Astrocyte (in vitro differentiated cells and primary cell): ENCODE results near the gene APELA. TPM values are rescaled to one million over a fixed set of nuclear protein-coding genes. Genes with fewer than 3 reads are reported as not detected.

Experiments used
- DNase-seq: peaks from one replicate; pipeline ENCODE4 v3.0.0-alpha.2; 2010; ENCODE audit warnings: low read depth
- FAIRE-seq: peaks from 2 replicates; lab custom pipeline; 2011; peaks lifted over from hg19 to GRCh38; lab: Jason Lieb, UNC
- H2AFZ ChIP-seq: 2 replicates; pipeline ENCODE4 v1.6.0; 2012; ENCODE audit warnings: low read depth, low read length, inconsistent platforms
- H3K27ac ChIP-seq: 2 replicates; pipeline ENCODE4 v1.5.1; 2011; ENCODE audit warnings: low read depth, low read length, inconsistent platforms
- H3K27me3 ChIP-seq: 2 replicates; pipeline ENCODE4 v1.6.0; 2011; ENCODE audit warnings: low read length, inconsistent platforms; ENCODE audit not compliant: insufficient read depth
- H3K36me3 ChIP-seq: 2 replicates; pipeline ENCODE4 v1.5.1; 2011; ENCODE audit warnings: low read length, inconsistent platforms; ENCODE audit not compliant: insufficient read depth
- H3K4me1 ChIP-seq: 2 replicates; pipeline ENCODE4 v1.5.1; 2011; ENCODE audit warnings: low read length, inconsistent platforms; ENCODE audit not compliant: insufficient read depth
- H3K4me2 ChIP-seq: 2 replicates; pipeline ENCODE4 v1.6.0; 2012; ENCODE audit warnings: low read length, inconsistent platforms
- H3K4me3 ChIP-seq: 2 replicates; pipeline ENCODE4 v1.5.1; 2011; ENCODE audit warnings: low read depth, mild to moderate bottlenecking, low read length, inconsistent platforms; ENCODE audit not compliant: insufficient read depth
- H3K79me2 ChIP-seq: 2 replicates; pipeline ENCODE4 v1.6.0; 2012; ENCODE audit warnings: mild to moderate bottlenecking, low read length, inconsistent platforms; ENCODE audit not compliant: insufficient read depth
- H3K9ac ChIP-seq: 2 replicates; pipeline ENCODE4 v1.6.0; 2012; ENCODE audit warnings: mild to moderate bottlenecking, low read length, inconsistent platforms
- H3K9me3 ChIP-seq: 2 replicates; pipeline ENCODE4 v1.5.1; 2012; ENCODE audit warnings: low read depth, mild to moderate bottlenecking, low read length, inconsistent platforms; ENCODE audit not compliant: insufficient read depth
- H4K20me1 ChIP-seq: 2 replicates; pipeline ENCODE4 v1.6.0; 2012; ENCODE audit warnings: low read length, inconsistent platforms; ENCODE audit not compliant: insufficient read depth
- H3K27ac Mint-ChIP-seq: one replicate; pipeline ENCODE4 v1.8.0; 2021; ENCODE audit warnings: mild to moderate bottlenecking, mixed read lengths; ENCODE audit not compliant: unreplicated experiment
- H3K27me3 Mint-ChIP-seq: one replicate; pipeline ENCODE4 v1.8.0; 2021; ENCODE audit warnings: low read depth, mixed read lengths; ENCODE audit not compliant: unreplicated experiment
- H3K36me3 Mint-ChIP-seq: one replicate; pipeline ENCODE4 v1.8.0; 2021; ENCODE audit warnings: low read depth, mixed read lengths; ENCODE audit not compliant: unreplicated experiment
- H3K4me1 Mint-ChIP-seq: one replicate; pipeline ENCODE4 v1.8.0; 2021; ENCODE audit warnings: low read depth, mixed read lengths; ENCODE audit not compliant: unreplicated experiment
- H3K4me3 Mint-ChIP-seq: one replicate; pipeline ENCODE4 v1.8.0; 2021; ENCODE audit warnings: mild to moderate bottlenecking, moderate library complexity, mixed read lengths; ENCODE audit not compliant: unreplicated experiment
- H3K9me3 Mint-ChIP-seq: one replicate; pipeline ENCODE4 v1.8.0; 2021; ENCODE audit warnings: mild to moderate bottlenecking, mixed read lengths; ENCODE audit not compliant: unreplicated experiment
- EZH2 ChIP-seq: IDR thresholded peaks from 2 replicates; pipeline ENCODE4 v1.6.1; 2012; ENCODE audit warnings: mild to moderate bottlenecking, low read length, inconsistent platforms; ENCODE audit not compliant: insufficient read depth
- total RNA-seq: library from RNA; stranded (reverse); gene quantifications from 2 replicates; pipeline ENCODE4 v1.2.1, GENCODE V29; 2021
- TF ChIP-seq, protein P1 (sequence below): IDR thresholded peaks from 2 replicates; pipeline ENCODE4 v1.5.1; 2011; ENCODE audit warnings: low read depth, mild to moderate bottlenecking, inconsistent platforms, low read length, moderate library complexity; ENCODE audit not compliant: insufficient read depth

Gene APELA
- total RNA-seq, 1 donor from 2014 or later = 0.30 TPM

DNA sequence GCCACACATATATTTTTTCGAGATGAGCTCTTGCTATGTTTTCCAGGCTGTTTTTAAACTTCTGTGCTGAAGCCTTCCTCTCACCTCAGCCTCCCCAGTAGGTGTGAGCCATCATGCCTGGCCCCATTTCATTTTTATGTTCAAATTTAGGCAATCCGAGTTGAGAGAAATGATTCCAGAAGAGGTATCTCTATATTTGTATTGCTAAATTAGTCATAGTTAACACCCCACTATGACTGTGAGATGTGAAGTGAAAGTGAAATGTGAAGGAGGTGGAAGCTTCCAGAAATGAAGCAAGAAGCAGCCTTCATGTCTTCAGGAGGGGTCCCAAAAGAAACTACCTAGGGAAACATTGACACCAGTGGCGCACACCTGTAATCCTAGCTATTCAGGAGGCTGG lies 17.7 kb downstream of the APELA start:
- Histone ChIP-seq H3K79me2 (no peaks in the 10 kb centered on the region), H4K20me1 (no peaks in the 10 kb centered on the region), H3K4me1 (no peaks in the 10 kb centered on the region), H3K4me2 (no peak overlapping the region), H2AFZ (no peak overlapping the region), H3K4me3 (no peak overlapping the region), H3K36me3 (no peaks in the 10 kb centered on the region), H3K9ac (no peak overlapping the region), H3K27me3 (no peaks in the 10 kb centered on the region), H3K27ac (no peak overlapping the region), H3K9me3 (no peaks in the 10 kb centered on the region)
- no peak overlapping the region for H3K4me3 Mint-ChIP-seq
- no peaks in the 10 kb centered on the region for H3K9me3 Mint-ChIP-seq
- peak overlapping the region; percentile 43 for H3K27ac Mint-ChIP-seq
- DNase-seq = no peak
- no peak for FAIRE-seq
- no peaks in the 10 kb centered on the region for H3K27me3 Mint-ChIP-seq
- H3K4me1 Mint-ChIP-seq = no peaks in the 10 kb centered on the region
- no peak for TF ChIP-seq EZH2
- TF ChIP-seq, protein P1, sequence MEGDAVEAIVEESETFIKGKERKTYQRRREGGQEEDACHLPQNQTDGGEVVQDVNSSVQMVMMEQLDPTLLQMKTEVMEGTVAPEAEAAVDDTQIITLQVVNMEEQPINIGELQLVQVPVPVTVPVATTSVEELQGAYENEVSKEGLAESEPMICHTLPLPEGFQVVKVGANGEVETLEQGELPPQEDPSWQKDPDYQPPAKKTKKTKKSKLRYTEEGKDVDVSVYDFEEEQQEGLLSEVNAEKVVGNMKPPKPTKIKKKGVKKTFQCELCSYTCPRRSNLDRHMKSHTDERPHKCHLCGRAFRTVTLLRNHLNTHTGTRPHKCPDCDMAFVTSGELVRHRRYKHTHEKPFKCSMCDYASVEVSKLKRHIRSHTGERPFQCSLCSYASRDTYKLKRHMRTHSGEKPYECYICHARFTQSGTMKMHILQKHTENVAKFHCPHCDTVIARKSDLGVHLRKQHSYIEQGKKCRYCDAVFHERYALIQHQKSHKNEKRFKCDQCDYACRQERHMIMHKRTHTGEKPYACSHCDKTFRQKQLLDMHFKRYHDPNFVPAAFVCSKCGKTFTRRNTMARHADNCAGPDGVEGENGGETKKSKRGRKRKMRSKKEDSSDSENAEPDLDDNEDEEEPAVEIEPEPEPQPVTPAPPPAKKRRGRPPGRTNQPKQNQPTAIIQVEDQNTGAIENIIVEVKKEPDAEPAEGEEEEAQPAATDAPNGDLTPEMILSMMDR = no peak
- no peaks in the 10 kb centered on the region for H3K36me3 Mint-ChIP-seq

DNA sequence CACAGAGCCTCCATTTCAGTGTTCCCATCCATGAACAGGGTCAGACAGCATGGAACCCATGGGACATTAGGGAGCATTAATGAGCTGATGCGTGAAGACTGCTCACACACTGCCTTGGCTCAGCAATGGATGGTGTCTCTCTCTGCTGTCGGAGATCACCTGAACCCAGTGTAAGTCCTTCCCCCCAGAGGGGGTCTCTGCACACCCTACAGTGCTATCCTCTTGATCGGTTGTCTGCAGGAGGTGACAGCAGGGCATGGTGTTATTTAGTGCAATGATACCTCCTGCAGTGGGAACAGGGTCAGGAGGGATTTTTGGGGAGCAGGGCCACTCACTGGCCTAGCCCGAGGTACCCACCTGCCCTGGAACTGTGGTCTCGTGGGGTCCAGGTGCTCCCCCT lies 25.6 kb downstream of the APELA start:
- Histone ChIP-seq H3K4me1 (no peaks in the 10 kb centered on the region), H3K79me2 (no peaks in the 10 kb centered on the region), H3K36me3 (no peaks in the 10 kb centered on the region), H3K27ac (no peak overlapping the region), H3K4me2 (no peak overlapping the region), H4K20me1 (no peaks in the 10 kb centered on the region), H3K9ac (no peak overlapping the region), H2AFZ (no peak overlapping the region), H3K4me3 (no peak overlapping the region), H3K9me3 (no peaks in the 10 kb centered on the region), H3K27me3 (no peaks in the 10 kb centered on the region)
- no peak for TF ChIP-seq EZH2
- TF ChIP-seq, protein P1 = no peak
- Mint-ChIP-seq H3K27me3 (no peaks in the 10 kb centered on the region), H3K36me3 (no peaks in the 10 kb centered on the region), H3K27ac (no peak overlapping the region), H3K4me1 (peaks cover 7% of the 10 kb centered on the region), H3K9me3 (peaks cover 2% of the 10 kb centered on the region), H3K4me3 (no peak overlapping the region)
- no peak for FAIRE-seq
- DNase-seq = no peak

DNA sequence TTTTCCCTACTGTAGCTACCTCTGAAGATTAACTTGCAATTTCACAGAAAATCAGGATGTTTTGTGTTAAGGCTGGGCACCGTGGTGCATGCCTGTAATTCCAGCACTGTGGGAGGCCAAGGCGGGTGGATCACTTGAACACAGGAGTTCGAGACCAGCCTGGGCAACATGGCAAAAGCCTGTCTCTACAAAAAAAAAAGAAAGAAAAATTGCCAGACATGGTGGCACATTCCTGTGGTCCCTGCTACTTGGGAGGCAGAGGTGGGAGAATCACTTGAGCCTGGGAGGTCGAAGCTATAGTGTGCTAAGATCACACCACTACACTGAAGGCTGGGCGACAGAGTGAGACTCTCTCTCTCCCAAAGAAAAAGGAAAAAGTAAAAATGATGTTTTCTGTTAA lies 27.4 kb downstream of the APELA start:
- FAIRE-seq = no peak

More for the DNA sequence above, 27.4 kb downstream of the APELA start:
- no peaks in the 10 kb centered on the region for H3K27me3 ChIP-seq
- H3K4me2 ChIP-seq = no peak overlapping the region
- H2AFZ ChIP-seq = no peak overlapping the region
- Mint-ChIP-seq H3K36me3 (no peaks in the 10 kb centered on the region), H3K27me3 (no peaks in the 10 kb centered on the region), H3K9me3 (peaks cover 2% of the 10 kb centered on the region), H3K27ac (no peak overlapping the region), H3K4me1 (peaks cover 7% of the 10 kb centered on the region), H3K4me3 (no peak overlapping the region)
- DNase-seq = no peak
- no peaks in the 10 kb centered on the region for H4K20me1 ChIP-seq
- TF ChIP-seq, protein P1 = no peak
- no peak for TF ChIP-seq EZH2
- no peaks in the 10 kb centered on the region for H3K36me3 ChIP-seq
- no peaks in the 10 kb centered on the region for H3K4me1 ChIP-seq
- no peak overlapping the region for H3K4me3 ChIP-seq
- H3K27ac ChIP-seq = no peak overlapping the region
- no peaks in the 10 kb centered on the region for H3K9me3 ChIP-seq
- H3K79me2 ChIP-seq = no peaks in the 10 kb centered on the region
- H3K9ac ChIP-seq = no peak overlapping the region
